ENCODE results near the gene ARVCF.

DNA sequence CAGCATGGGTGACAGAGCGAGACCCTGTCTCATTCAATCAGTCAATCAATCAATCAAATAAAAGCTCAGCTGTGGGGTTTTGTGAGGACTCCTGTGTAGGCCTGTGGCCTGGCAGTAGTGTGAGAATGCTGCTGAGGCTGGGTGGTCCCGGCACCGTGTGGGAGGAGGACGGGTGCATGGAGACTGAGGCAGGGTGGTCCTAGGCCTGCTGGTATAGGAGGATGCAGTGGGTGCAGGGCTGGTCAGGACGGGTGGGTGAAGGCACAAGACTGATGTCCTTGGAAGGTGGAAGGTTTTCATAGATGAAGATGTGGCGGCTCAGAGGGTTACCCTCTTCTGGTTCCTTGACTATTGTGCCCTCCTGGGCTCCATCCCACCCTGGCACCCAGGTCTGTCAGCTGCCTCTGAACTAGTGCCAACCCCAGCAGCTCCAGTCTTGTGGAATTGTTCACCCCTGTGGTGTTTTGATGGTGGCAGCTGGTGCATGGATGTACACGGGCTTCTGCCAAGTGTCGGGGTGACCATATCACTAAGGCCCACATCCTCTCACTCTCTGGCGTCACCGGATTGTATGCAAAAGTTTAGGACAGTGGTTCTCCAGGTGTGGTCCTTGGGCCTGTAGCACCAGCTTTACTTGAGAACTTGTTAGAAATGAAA, 28.0 kb upstream of the ARVCF start:
- TF ChIP-seq, protein P1, sequence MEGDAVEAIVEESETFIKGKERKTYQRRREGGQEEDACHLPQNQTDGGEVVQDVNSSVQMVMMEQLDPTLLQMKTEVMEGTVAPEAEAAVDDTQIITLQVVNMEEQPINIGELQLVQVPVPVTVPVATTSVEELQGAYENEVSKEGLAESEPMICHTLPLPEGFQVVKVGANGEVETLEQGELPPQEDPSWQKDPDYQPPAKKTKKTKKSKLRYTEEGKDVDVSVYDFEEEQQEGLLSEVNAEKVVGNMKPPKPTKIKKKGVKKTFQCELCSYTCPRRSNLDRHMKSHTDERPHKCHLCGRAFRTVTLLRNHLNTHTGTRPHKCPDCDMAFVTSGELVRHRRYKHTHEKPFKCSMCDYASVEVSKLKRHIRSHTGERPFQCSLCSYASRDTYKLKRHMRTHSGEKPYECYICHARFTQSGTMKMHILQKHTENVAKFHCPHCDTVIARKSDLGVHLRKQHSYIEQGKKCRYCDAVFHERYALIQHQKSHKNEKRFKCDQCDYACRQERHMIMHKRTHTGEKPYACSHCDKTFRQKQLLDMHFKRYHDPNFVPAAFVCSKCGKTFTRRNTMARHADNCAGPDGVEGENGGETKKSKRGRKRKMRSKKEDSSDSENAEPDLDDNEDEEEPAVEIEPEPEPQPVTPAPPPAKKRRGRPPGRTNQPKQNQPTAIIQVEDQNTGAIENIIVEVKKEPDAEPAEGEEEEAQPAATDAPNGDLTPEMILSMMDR (IDR thresholded peaks at IDR 0.05; ENCODE audit: control extremely low read depth in 1 of 3, insufficient read depth in 1 of 3, low read depth in 1 of 3, low read length in 3 of 3), result no peak
- TF ChIP-seq POLR2A (IDR thresholded peaks at IDR 0.05; ENCODE audit: control extremely low read depth in 1 of 2, low read depth in 2 of 2, low read length in 2 of 2) (no peak), CHD2 (IDR thresholded peaks at IDR 0.05; ENCODE audit: low read length) (no peak), SIN3A (conservative IDR thresholded peaks at IDR 0.05 in 1 of 2, IDR thresholded peaks at IDR 0.05 in 1 of 2; ENCODE audit: low read depth in 1 of 2, low read length in 2 of 2) (no peak), POLR2AphosphoS5 (IDR thresholded peaks at IDR 0.05; ENCODE audit: low read depth, low read length) (no peak), JUND (IDR thresholded peaks at IDR 0.05; ENCODE audit: low read length) (no peak), ATF3 (IDR thresholded peaks at IDR 0.05; ENCODE audit: insufficient read depth, low read depth, low read length) (no peak), GABPA (IDR thresholded peaks at IDR 0.05; ENCODE audit: borderline replicate concordance, insufficient read depth, low read length) (no peak), RNF2 (IDR thresholded peaks at IDR 0.05; ENCODE audit: borderline replicate concordance, low read depth, low read length, missing control alignments, poor library complexity, severe bottlenecking) (no peak), JUN (IDR thresholded peaks at IDR 0.05; ENCODE audit: low read depth, low read length) (no peak), SP1 (IDR thresholded peaks at IDR 0.05; ENCODE audit: low read depth, low read length) (no peak)
- TF ChIP-seq, protein P2, sequence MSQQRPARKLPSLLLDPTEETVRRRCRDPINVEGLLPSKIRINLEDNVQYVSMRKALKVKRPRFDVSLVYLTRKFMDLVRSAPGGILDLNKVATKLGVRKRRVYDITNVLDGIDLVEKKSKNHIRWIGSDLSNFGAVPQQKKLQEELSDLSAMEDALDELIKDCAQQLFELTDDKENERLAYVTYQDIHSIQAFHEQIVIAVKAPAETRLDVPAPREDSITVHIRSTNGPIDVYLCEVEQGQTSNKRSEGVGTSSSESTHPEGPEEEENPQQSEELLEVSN (IDR thresholded peaks at IDR 0.05), result no peak
